IPS-15b (cell line): Measurements from ENCODE around the gene EXOC4.
"Not testable (repeated sequence)": the region's sequence is repeated elsewhere in the genome, so short reads cannot be mapped to it uniquely, and the experiment has no call there.

ENCODE experiments used
- H3K27me3 ChIP-seq: one replicate; pipeline ENCODE4 v1.6.1; 2013; ENCODE audit warnings: low read length; ENCODE audit not compliant: control insufficient read depth, insufficient read depth
- H3K36me3 ChIP-seq: one replicate; pipeline ENCODE4 v1.6.1; 2013; ENCODE audit warnings: low read length; ENCODE audit not compliant: control insufficient read depth, insufficient read depth
- H3K4me1 ChIP-seq: one replicate; pipeline ENCODE4 v1.6.1; 2013; ENCODE audit warnings: mild to moderate bottlenecking, low read length; ENCODE audit not compliant: control insufficient read depth, insufficient read depth
- H3K4me3 ChIP-seq: one replicate; pipeline ENCODE4 v1.5.1; 2013; ENCODE audit warnings: low read depth, low read length
- H3K9ac ChIP-seq: one replicate; pipeline ENCODE4 v1.6.1; 2013; ENCODE audit warnings: low read depth, mild to moderate bottlenecking, low read length
- H3K9me3 ChIP-seq: one replicate; pipeline ENCODE4 v1.6.1; 2013; ENCODE audit warnings: mild to moderate bottlenecking, low read length; ENCODE audit not compliant: control insufficient read depth, insufficient read depth

EXOC4 gene

DNA sequence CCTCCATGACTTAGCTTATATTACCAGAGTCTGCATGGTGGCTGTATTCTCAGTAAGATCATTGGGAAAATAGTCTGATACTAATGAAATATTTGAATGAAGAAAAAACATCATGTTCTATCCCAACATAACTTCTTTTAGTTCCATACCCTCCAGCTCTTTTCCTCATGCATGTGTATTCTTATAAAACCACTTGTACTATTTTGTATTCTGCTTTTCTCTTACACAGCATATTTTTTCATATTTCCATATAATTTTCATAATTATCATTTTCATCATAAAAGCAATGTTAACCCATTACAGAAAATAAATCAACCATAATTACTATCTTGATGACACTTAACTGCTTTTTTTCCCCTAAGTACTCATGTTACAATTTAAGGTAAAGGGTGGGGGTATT, 503.0 kb downstream of the EXOC4 start:
- no peak overlapping the region for H3K4me3 ChIP-seq
- no peaks in the 10 kb centered on the region for H3K27me3 ChIP-seq
- H3K9me3 ChIP-seq, result no peaks in the 10 kb centered on the region
- H3K9ac ChIP-seq, result no peak overlapping the region
- no peaks in the 10 kb centered on the region for H3K36me3 ChIP-seq
- H3K4me1 ChIP-seq, result no peaks in the 10 kb centered on the region

DNA sequence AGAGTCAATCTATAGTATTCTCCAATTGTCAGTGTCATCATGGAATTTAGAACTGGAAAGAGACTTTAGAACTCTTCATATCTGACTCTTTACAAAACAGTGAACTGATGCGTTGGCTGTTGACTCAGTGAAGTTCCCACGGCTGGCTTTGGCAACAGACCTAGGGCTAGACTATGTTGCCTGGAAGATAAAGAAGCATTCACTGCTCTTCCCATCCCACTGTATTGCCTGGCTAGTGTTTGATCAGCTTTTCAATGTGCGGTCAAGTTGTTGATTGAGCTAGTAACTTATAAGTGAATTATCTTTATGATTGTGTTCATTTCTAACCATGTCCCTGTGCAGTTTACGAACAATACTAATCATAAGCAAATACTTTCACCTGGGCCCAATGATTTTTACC, 508.6 kb downstream of the EXOC4 start:
- Histone ChIP-seq H3K4me1 (no peaks in the 10 kb centered on the region), H3K9me3 (no peaks in the 10 kb centered on the region), H3K9ac (no peak overlapping the region), H3K36me3 (no peaks in the 10 kb centered on the region), H3K27me3 (no peaks in the 10 kb centered on the region), H3K4me3 (no peak overlapping the region)

DNA sequence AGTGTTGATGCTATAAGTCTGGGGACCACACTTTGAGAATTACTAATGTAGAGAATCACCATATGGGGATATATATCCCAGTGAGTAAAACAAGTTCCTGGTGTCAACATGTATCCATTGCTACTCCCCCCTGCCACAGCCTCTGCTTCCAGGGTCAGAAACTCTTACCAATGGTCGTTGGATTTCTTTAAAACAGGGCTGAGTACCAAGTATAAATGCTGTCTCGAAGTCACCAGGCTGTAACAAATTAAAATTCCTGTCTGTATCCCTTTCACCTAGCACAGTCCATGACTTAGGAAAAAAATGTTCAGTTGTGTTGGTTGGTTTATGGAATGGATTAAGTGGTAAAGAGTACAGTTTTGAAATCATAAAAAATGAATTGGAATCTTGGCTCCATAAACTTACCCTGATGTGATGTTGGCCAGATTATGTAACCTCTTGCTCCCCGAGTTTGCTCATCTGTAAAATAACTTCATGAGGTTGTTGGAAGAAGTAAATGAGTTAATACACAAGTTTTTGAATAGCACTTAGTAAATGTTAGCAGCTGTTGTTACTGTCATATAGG, 510.3 kb downstream of the EXOC4 start:
- H3K9me3 ChIP-seq, result no peaks in the 10 kb centered on the region
- H3K36me3 ChIP-seq, result no peaks in the 10 kb centered on the region
- no peak overlapping the region for H3K4me3 ChIP-seq
- no peaks in the 10 kb centered on the region for H3K4me1 ChIP-seq
- H3K9ac ChIP-seq, result no peak overlapping the region
- H3K27me3 ChIP-seq, result no peaks in the 10 kb centered on the region

GRCh38 chr7:133769668-133770067, 516.8 kb downstream of the EXOC4 start:
- Histone ChIP-seq H3K27me3 (no peaks in the 10 kb centered on the region), H3K9me3 (no peaks in the 10 kb centered on the region), H3K36me3 (no peaks in the 10 kb centered on the region), H3K4me1 (no peaks in the 10 kb centered on the region), H3K9ac (no peak overlapping the region), H3K4me3 (no peak overlapping the region)

DNA sequence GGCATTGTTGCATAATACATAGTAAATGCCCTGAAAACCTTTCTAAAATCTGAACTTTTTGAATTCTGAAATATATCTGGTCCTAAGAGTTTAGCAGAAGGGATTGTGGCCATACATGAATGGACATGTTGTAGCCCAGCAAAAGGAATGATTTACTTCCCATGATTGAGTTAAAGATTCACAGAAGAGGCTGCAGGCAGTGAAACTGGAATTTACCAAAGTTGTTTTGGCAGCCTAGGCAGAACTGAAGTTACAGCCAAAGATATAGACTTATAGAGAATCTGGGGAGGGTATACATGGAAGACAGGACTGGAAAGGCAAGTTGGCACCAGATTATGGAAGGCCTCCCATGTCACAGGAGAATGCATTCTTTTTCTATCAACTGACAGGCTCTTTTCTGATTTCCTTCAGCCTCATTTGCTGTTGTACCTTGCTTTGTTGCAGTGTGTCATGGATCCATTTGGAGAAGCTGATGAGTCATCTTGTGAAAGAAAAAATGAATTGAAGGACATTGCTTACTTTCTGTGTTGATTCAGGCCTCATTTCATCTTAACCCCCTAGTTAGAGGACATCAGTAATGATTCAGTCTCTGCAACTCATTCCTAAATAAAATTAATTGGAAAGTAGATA, 518.1 kb downstream of the EXOC4 start:
- Histone ChIP-seq H3K4me1 (no peaks in the 10 kb centered on the region), H3K36me3 (no peaks in the 10 kb centered on the region), H3K9me3 (no peaks in the 10 kb centered on the region), H3K27me3 (no peaks in the 10 kb centered on the region), H3K9ac (no peak overlapping the region), H3K4me3 (no peak overlapping the region)

DNA sequence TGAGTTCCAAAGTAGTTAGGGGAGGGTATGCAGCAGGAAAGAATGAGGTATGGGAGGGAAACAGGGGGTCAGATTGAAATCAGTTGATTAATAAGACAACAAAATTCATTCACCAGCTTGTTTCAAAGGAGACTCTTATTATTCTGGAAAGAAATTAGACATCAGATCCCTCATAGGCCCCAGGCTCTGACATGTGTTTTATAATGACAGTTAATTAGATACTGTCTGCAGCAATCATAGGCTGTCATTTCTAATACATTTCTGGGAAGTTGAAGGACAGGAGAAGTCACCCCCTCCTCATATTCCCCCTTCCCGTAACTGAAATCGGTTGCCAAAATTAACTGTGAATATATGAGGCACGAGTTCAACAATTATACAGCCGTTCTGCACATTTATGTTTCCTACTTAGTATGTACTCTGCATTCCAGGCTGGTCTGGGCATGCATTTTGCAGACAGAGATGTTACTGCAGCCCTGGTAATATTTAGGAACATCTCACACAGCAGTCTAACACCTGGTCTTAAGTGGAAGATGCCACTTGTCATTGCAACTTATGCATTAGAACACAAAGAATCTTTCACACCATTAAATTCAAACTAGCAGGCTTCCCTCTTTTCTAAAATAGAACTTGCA, 519.0 kb downstream of the EXOC4 start:
- Histone ChIP-seq H3K4me3 (no peak overlapping the region), H3K9me3 (no peaks in the 10 kb centered on the region), H3K27me3 (no peaks in the 10 kb centered on the region), H3K36me3 (no peaks in the 10 kb centered on the region), H3K4me1 (no peaks in the 10 kb centered on the region), H3K9ac (no peak overlapping the region)

- H3K36me3 ChIP-seq, result no peaks in the 10 kb centered on the region
- H3K9me3 ChIP-seq, result no peaks in the 10 kb centered on the region
- no peak overlapping the region for H3K9ac ChIP-seq
- H3K4me3 ChIP-seq, result no peak overlapping the region
- H3K27me3 ChIP-seq, result no peaks in the 10 kb centered on the region
- H3K4me1 ChIP-seq, result no peaks in the 10 kb centered on the region
Observed at GRCh38 chr7:133773601-133774000, 520.7 kb downstream of the EXOC4 start.

GRCh38 chr7:133775201-133775600, 522.3 kb downstream of the EXOC4 start:
- H3K36me3 ChIP-seq, result no peaks in the 10 kb centered on the region

DNA sequence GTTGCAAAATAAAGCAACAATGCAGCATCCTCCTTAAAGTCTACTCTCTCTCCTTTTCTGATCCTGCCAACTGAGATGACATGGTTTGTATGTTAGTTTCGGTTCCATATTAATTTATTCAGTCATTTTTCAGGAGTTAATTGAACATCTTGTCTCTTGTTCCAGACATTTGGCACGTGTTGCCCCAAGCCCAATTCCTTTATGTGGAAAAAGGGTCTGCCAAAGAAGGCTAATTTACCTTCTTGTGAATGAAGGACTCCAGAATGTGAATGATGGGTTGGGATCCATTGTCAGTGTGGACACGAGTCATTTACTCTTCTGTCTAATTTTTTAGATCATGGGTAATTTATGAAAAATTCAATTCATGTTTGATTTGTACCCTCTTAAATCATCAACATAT, 523.4 kb downstream of the EXOC4 start:
- no peak overlapping the region for H3K9ac ChIP-seq
- no peaks in the 10 kb centered on the region for H3K4me1 ChIP-seq
- no peaks in the 10 kb centered on the region for H3K27me3 ChIP-seq
- H3K36me3 ChIP-seq, result no peaks in the 10 kb centered on the region
- H3K4me3 ChIP-seq, result no peak overlapping the region
- no peaks in the 10 kb centered on the region for H3K9me3 ChIP-seq

More at GRCh38 chr7:133775201-133775600, 522.3 kb downstream of the EXOC4 start:
- no peaks in the 10 kb centered on the region for H3K27me3 ChIP-seq
- no peaks in the 10 kb centered on the region for H3K4me1 ChIP-seq
- no peak overlapping the region for H3K4me3 ChIP-seq
- no peaks in the 10 kb centered on the region for H3K9me3 ChIP-seq
- H3K9ac ChIP-seq, result no peak overlapping the region

DNA sequence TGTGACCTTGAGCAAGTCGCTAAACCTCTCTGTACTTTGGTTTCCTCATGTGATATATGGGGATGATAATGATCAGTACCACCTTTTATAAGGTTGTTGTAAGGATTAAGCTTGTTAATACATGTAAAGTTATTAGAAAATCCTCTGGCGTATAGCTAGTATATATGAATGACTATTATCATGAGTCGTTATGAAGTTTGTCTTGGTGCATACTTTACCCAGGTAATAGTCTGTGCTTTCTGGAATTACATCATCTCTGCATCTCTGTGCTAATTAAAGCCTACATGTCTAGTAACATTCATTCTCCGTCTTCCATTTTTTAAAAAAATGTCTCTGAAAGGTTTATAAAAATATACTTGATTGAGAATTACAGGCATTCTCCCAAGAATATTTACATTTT, 524.8 kb downstream of the EXOC4 start:
- Histone ChIP-seq H3K4me3 (no peak overlapping the region), H3K27me3 (no peaks in the 10 kb centered on the region), H3K9ac (no peak overlapping the region), H3K9me3 (no peaks in the 10 kb centered on the region), H3K4me1 (no peaks in the 10 kb centered on the region), H3K36me3 (no peaks in the 10 kb centered on the region)

GRCh38 chr7:133778472-133778871, 525.6 kb downstream of the EXOC4 start:
- Histone ChIP-seq H3K4me3 (no peak overlapping the region), H3K9ac (no peak overlapping the region), H3K27me3 (no peaks in the 10 kb centered on the region), H3K9me3 (no peaks in the 10 kb centered on the region), H3K36me3 (no peaks in the 10 kb centered on the region), H3K4me1 (no peaks in the 10 kb centered on the region)

GRCh38 chr7:133779538-133779937, 526.7 kb downstream of the EXOC4 start:
- H3K9me3 ChIP-seq, H3K36me3 ChIP-seq, H3K4me1 ChIP-seq, H3K4me3 ChIP-seq, H3K27me3 ChIP-seq, H3K9ac ChIP-seq: not testable (repeated sequence)
